MCF 10A (cell line): ENCODE results near the gene NGB. TPM values are rescaled to one million over a fixed set of nuclear protein-coding genes. Genes with fewer than 3 reads are reported as not detected.

ENCODE experiments used
- BruUV-seq: library from RNA; stranded (reverse); fragments of 400-500 nt; replicated peaks from 2 replicates; lab custom pipeline; 2021; lab: Mats Ljungman, UMichigan
- CTCF ChIA-PET: fragments of 300-600 bp; sonication (Branson Sonifier 250); formaldehyde crosslinking; extraction: SDS; loops from one replicate; lab custom pipeline; 2021; ENCODE audit warnings: antibody characterized with exemption, inconsistent platforms; lab: Yijun Ruan, JAX
- POLR2A ChIA-PET: fragments of 300-600, 350-650 bp; sonication (Branson Sonifier 250); formaldehyde crosslinking; extraction: SDS; loops from one replicate; lab custom pipeline; 2020; ENCODE audit warnings: antibody characterized with exemption, inconsistent platforms; lab: Yijun Ruan, JAX
- DNase-seq: peaks from one replicate; pipeline ENCODE4 v3.0.0-alpha.2; 2018; ENCODE audit not compliant: unreplicated experiment
- H3K27ac Mint-ChIP-seq: one replicate; pipeline ENCODE4 v1.8.0; 2022; ENCODE audit warnings: mild to moderate bottlenecking, low read depth, mixed read lengths; ENCODE audit not compliant: unreplicated experiment
- H3K27me3 Mint-ChIP-seq: one replicate; pipeline ENCODE4 v1.8.0; 2022; ENCODE audit warnings: mixed read lengths; ENCODE audit not compliant: insufficient read depth, unreplicated experiment
- H3K36me3 Mint-ChIP-seq: one replicate; pipeline ENCODE4 v1.8.0; 2022; ENCODE audit warnings: mild to moderate bottlenecking, moderate library complexity, mixed read lengths; ENCODE audit not compliant: insufficient read depth, unreplicated experiment
- H3K4me1 Mint-ChIP-seq: one replicate; pipeline ENCODE4 v1.8.0; 2022; ENCODE audit warnings: mixed read lengths; ENCODE audit not compliant: insufficient read depth, unreplicated experiment
- H3K4me3 Mint-ChIP-seq: one replicate; pipeline ENCODE4 v1.8.0; 2022; ENCODE audit warnings: mild to moderate bottlenecking, moderate library complexity, mixed read lengths; ENCODE audit not compliant: unreplicated experiment
- H3K9me3 Mint-ChIP-seq: one replicate; pipeline ENCODE4 v1.8.0; 2022; ENCODE audit warnings: mixed read lengths; ENCODE audit not compliant: unreplicated experiment
- CTCF ChIP-seq: fragments of 200-600 bp; IDR thresholded peaks from one replicate; pipeline ENCODE4 v1.8.0; 2022; ENCODE audit warnings: antibody characterized with exemption, mild to moderate bottlenecking; ENCODE audit not compliant: unreplicated experiment
- intact Hi-C: fragments of 100-400 bp; cut with micrococcal nuclease; formaldehyde crosslinking; loops from 2 replicates; pipeline ENCODE4 v1.14.1; 2022
- total RNA-seq: library from RNA; stranded (reverse); gene quantifications from 2 replicates; pipeline ENCODE4 v1.2.3, GENCODE V29; 2022

The NGB gene
- total RNA-seq, 1 experiment from 2014 or later, result not detected

DNA sequence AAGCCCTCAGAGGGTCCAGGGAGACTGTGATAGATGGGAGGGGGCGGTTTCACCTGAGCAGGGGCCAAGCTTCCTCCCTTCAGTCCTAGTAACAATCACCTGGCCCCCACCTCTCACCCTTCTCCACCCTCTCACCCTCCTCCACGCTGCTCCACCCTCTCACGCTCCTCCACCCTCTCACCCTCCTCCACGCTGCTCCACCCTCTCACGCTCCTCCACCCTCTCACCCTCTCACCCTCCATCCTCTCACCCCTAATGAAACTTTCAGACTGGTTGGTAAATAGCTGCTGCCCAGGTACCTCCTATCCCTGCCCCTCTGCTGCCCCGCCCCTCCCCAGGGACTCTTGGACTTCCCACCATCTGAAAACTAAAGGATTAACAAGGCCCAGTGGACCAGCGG, 34.2 kb downstream of the NGB start:
- Mint-ChIP-seq H3K4me1 (no peaks in the 10 kb centered on the region), H3K9me3 (no peaks in the 10 kb centered on the region), H3K27me3 (no peaks in the 10 kb centered on the region), H3K36me3 (peaks cover 6% of the 10 kb centered on the region), H3K27ac (no peak overlapping the region), H3K4me3 (no peak overlapping the region)
- BruUV-seq, result no TSS peak
- ChIA-PET POLR2A (no interaction called here), CTCF (interaction anchor here (1.4 kb wide), 1 partner anchor 23 kb away, joined by 4 read pairs; no protein-coding TSS in a partner anchor)
- no peak for DNase-seq
- intact Hi-C loops, result no loop called here
- TF ChIP-seq CTCF, result no peak

- Mint-ChIP-seq H3K9me3 (no peaks in the 10 kb centered on the region), H3K36me3 (peaks cover 14% of the 10 kb centered on the region), H3K27ac (no peak overlapping the region), H3K4me1 (no peaks in the 10 kb centered on the region), H3K4me3 (no peak overlapping the region), H3K27me3 (no peaks in the 10 kb centered on the region)
- no peak for DNase-seq
- no TSS peak for BruUV-seq
- intact Hi-C loops, result no loop called here
- ChIA-PET CTCF (interaction anchor here (0.6 kb wide), 1 partner anchor 538 kb away, joined by 3 read pairs; no protein-coding TSS in a partner anchor), POLR2A (interaction anchor here (1.0 kb wide), 1 partner anchor 9 kb away, joined by 3 read pairs; no protein-coding TSS in a partner anchor)
- TF ChIP-seq CTCF, result no peak
These were observed 39.3 kb downstream of the NGB start for GRCh38 chr14:77231721-77232120.

DNA sequence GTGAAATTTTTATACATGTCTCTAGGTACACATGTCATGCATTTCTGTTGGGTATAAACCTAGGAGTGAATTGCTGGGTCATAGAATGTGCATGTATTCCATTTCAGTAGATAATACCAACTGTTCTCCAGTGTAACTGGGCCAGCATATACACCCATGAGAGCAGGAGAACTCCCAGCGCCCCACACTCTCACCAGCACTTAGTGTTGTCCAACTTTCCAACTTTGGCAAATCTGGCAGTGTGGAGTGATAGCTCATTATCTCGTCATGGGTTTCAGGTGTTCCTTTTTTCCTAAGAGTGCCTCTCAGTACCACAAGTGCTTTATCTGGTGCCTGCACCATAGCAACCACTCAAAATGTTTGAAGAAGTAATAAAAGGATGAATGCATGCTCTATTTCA, 40.1 kb downstream of the NGB start:
- no peak for TF ChIP-seq CTCF
- ChIA-PET CTCF (no interaction called here), POLR2A (no interaction called here)
- Mint-ChIP-seq H3K27ac (no peak overlapping the region), H3K36me3 (peaks cover 14% of the 10 kb centered on the region), H3K27me3 (no peaks in the 10 kb centered on the region), H3K4me1 (no peaks in the 10 kb centered on the region), H3K9me3 (no peaks in the 10 kb centered on the region), H3K4me3 (no peak overlapping the region)
- no TSS peak for BruUV-seq
- DNase-seq, result no peak
- intact Hi-C loops, result no loop called here

GRCh38 chr14:77228056-77228455, 43.0 kb downstream of the NGB start:
- Mint-ChIP-seq H3K36me3 (peaks cover 9% of the 10 kb centered on the region), H3K27me3 (no peaks in the 10 kb centered on the region), H3K9me3 (no peaks in the 10 kb centered on the region), H3K4me3 (no peak overlapping the region), H3K27ac (no peak overlapping the region), H3K4me1 (no peaks in the 10 kb centered on the region)
- BruUV-seq, result no TSS peak
- POLR2A ChIA-PET, result interaction anchor here (0.6 kb wide), 1 partner anchor 1129 kb away, joined by 3 read pairs; no protein-coding TSS in a partner anchor
- no peak for TF ChIP-seq CTCF
- no peak for DNase-seq
- CTCF ChIA-PET, result interaction anchor here (0.6 to 1.2 kb wide), 2 partner anchors 12 to 349 kb away, joined by 3 read pairs; no protein-coding TSS in a partner anchor
- intact Hi-C loops, result no loop called here
